ENCODE measurements around the gene ZNF846. TPM values are rescaled to one million over a fixed set of nuclear protein-coding genes. Genes with fewer than 3 reads are reported as not detected.

Gene ZNF846
- 0.54 to 0.91 TPM (median 0.84 TPM) in 5 replicates for total RNA-seq (2022; extraction: Qiagen RNA extraction)

DNA sequence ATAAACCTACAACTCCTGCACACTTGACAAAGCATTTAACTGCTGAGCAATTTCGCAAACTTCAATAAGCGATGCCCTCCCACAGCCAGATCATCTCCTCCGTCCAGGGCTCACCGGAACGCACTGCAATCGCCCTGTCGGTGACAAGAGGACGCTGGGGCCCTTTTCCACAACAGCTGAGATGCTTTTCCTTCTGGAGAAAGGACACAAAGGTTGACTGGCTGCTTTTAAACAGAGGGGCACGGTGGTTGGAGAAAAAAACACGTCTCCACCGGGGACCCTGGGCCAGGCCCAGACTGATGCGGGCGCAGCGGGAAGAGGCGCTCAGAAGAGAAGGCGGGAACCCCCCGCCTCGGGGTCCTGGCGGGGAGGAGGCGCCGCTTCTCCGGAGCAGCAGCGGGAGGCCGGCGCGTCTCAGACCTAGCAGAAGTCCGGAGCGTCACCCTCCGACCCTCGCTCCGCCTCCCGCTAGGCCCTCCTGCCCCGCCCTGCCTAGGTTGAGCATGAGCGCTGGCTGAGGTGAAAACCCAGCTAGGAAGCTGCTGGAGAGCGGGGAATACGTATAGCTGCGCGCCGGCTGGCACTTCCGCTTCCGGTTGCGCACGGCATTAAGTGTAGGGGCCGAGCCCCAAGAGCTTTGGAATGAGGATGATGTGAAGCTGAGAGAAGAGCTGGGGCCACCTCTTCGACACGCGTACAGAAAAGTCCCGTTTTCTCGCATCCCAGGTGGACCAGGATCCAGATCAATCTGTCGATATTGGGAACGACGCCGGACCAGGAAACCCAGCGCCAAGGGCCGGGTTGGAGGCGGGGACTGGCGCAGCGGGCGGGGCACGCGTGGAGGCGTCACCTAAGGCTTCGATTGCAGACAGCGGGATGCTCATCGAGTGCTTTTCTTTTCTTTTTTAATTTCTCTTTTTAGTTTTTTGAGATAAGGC, at the start of gene ZNF846:
Gene ZNF846 (minus strand): TSS at position 564 of the 938 bp plus-strand sequence. CDS start 3,788 bp downstream, outside the sequence.

Other genes starting within 250 kb of the ZNF846 start
- gene ZNF426, start 230.1 kb downstream of the ZNF846 start, total RNA-seq (2022; extraction: Qiagen RNA extraction): 0.76 to 1.5 TPM (median 1.2 TPM) in 5 replicates
- 3.7 to 4.7 TPM (median 4.0 TPM) in 5 replicates for gene ZNF121, start 184.2 kb downstream of the ZNF846 start, total RNA-seq (2022; extraction: Qiagen RNA extraction)
- gene ZNF561, start 147.5 kb downstream of the ZNF846 start, total RNA-seq (2022; extraction: Qiagen RNA extraction): 7.9 to 12.9 TPM (median 9.1 TPM) in 5 replicates
- gene ZNF562, start 93.6 kb downstream of the ZNF846 start, total RNA-seq (2022; extraction: Qiagen RNA extraction): 5.6 to 7.8 TPM (median 6.3 TPM) in 5 replicates
- gene FBXL12, start 50.3 kb upstream of the ZNF846 start, total RNA-seq (2022; extraction: Qiagen RNA extraction): 12.9 to 14.1 TPM (median 13.4 TPM) in 5 replicates
- gene UBL5, start 59.2 kb upstream of the ZNF846 start, total RNA-seq (2022; extraction: Qiagen RNA extraction): 369 to 496 TPM (median 381 TPM) in 5 replicates
- 54.0 to 74.6 TPM (median 72.3 TPM) in 5 replicates for gene PIN1, start 66.6 kb upstream of the ZNF846 start, total RNA-seq (2022; extraction: Qiagen RNA extraction)
- 7.8 to 11.7 TPM (median 10.4 TPM) in 5 replicates for gene OLFM2, start 167.8 kb upstream of the ZNF846 start, total RNA-seq (2022; extraction: Qiagen RNA extraction)
- gene COL5A3, start 241.8 kb upstream of the ZNF846 start, total RNA-seq (2022; extraction: Qiagen RNA extraction): 2.4 to 3.8 TPM (median 3.0 TPM) in 5 replicates
- gene RDH8, start 244.7 kb upstream of the ZNF846 start, total RNA-seq (2022; extraction: Qiagen RNA extraction): 0.18 to 0.42 TPM (median 0.27 TPM) in 5 replicates